Prostate gland (tissue), 2 donors: ENCODE measurements around the gene ZDHHC11. TPM values are rescaled to one million over a fixed set of nuclear protein-coding genes. Genes with fewer than 3 reads are reported as not detected.

Experiments used
- DNase-seq: peaks from one replicate; pipeline ENCODE4 v3.0.0-alpha.2; 2019; ENCODE audit warnings: low spot score
- H3K27ac ChIP-seq, 2 donors: fragments of 200-600 bp; sonication (generic); 2 replicates each; pipeline ENCODE4 v1.5.1; 2017 to 2019
- H3K27me3 ChIP-seq: fragments of 200-600 bp; sonication (generic); replicated peaks from 2 replicates; pipeline ENCODE4 v1.5.1; 2019; ENCODE audit not compliant: insufficient read depth
- H3K36me3 ChIP-seq, 2 donors: fragments of 200-600 bp; sonication (generic); 1 replicate in 1 of 2; 2 replicates in 1 of 2; pipeline versions ENCODE4 v1.5.1 to v1.8.1; 2017 to 2019
- H3K4me1 ChIP-seq: fragments of 200-600 bp; sonication (generic); replicated peaks from 2 replicates; pipeline ENCODE4 v1.5.1; 2019
- H3K4me3 ChIP-seq, 2 donors: fragments of 200-600 bp; sonication (generic); 2 replicates each; pipeline ENCODE4 v1.5.1; 2017 to 2019
- H3K9me3 ChIP-seq: fragments of 200-600 bp; sonication (generic); 2 replicates; pipeline ENCODE4 v1.5.1; 2017
- POLR2A ChIP-seq: fragments of 450-650 bp; IDR thresholded peaks from one replicate; pipeline ENCODE4 v1.6.1; 2016; ENCODE audit warnings: antibody characterized with exemption, mild to moderate bottlenecking
- POLR2AphosphoS5 ChIP-seq: sonication (generic); formaldehyde crosslinking; IDR thresholded peaks from one replicate; pipeline ENCODE4 v1.6.1; 2017; ENCODE audit warnings: antibody characterized with exemption
- WGBS: methylation state at CpG from one replicate; pipeline ENCODE4 v1.1.5; 2018; 5-methylcytosine and 5-hydroxymethylcytosine counted together
- intact Hi-C: fragments of 100-400 bp; cut with DNase I; formaldehyde crosslinking; loops from one replicate; pipeline ENCODE4 v1.14.2; 2022
- total RNA-seq, 2 donors: library from RNA; depleted of rRNA; stranded (reverse); fragments of >200 nt; gene quantifications; one replicate each; pipeline ENCODE4 v1.1.0, GENCODE V29; 2016
- TF ChIP-seq, protein P1 (sequence below), 4 experiments: fragments of 200-600 bp in 2 of 4; fragments of 450-650 bp in 2 of 4; sonication (generic) in 2 of 4; IDR thresholded peaks; 1 replicate in 3 of 4; 2 replicates in 1 of 4; pipeline ENCODE4 v1.5.1; 2016 to 2019; ENCODE audit warnings: antibody characterized with exemption in 4 of 4, mild to moderate bottlenecking in 2 of 4, moderate library complexity in 2 of 4

The ZDHHC11 gene
- total RNA-seq, 2 donors from 2014 or later: 1.2 to 9.8 TPM

DNA sequence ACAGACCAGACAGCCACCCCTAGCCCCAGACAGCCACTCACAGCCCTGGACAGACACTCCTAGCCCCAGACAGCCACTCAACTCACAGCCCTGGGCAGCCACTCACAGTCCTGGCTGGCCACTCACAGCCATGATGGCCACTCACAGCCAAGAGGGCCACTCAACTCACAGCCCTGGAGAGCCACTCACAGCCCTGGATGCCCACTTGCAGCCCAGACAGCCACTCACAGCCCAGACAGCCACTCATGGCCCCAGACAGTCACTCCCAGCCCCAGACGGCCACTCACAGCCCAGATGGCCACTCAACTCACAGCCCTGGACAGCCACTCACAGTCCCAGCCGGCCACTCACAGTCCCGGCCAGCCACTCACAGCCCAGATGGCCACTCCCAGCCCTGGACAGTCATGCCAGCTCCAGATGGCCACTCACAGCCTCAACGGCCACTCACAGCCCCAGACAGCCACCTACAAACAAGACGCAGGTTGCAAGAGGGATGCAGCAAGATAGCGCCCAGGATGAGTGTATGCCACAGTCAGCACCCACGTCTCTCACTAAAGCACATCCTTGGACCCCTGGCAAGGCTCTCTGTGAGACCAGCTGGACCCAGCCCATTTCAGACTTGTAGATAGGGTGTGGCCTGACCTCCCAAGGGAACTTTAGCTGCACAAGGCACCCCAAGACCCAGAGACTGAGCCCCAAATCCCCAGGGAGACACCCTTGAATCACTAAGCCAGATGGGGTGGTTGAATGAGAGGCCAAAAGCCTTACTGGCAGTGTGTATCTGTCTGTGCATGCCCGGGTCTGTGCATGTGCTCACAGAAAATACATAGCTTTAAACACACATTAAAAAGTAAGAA is 88.7 kb downstream of the ZDHHC11 start:
- Histone ChIP-seq H3K27me3 (no peaks in the 10 kb centered on the region), H3K9me3 (no peaks in the 10 kb centered on the region), H3K27ac (no peak overlapping the region), H3K36me3 (no peaks in the 10 kb centered on the region), H3K4me3 (no peak overlapping the region), H3K4me1 (no peaks in the 10 kb centered on the region)
- WGBS: 75% methylated on average over 8 of the region's 8 CpGs
- intact Hi-C loops: no loop called here
- TF ChIP-seq POLR2AphosphoS5: no peak
- no peak for TF ChIP-seq POLR2A
- TF ChIP-seq, protein P1, sequence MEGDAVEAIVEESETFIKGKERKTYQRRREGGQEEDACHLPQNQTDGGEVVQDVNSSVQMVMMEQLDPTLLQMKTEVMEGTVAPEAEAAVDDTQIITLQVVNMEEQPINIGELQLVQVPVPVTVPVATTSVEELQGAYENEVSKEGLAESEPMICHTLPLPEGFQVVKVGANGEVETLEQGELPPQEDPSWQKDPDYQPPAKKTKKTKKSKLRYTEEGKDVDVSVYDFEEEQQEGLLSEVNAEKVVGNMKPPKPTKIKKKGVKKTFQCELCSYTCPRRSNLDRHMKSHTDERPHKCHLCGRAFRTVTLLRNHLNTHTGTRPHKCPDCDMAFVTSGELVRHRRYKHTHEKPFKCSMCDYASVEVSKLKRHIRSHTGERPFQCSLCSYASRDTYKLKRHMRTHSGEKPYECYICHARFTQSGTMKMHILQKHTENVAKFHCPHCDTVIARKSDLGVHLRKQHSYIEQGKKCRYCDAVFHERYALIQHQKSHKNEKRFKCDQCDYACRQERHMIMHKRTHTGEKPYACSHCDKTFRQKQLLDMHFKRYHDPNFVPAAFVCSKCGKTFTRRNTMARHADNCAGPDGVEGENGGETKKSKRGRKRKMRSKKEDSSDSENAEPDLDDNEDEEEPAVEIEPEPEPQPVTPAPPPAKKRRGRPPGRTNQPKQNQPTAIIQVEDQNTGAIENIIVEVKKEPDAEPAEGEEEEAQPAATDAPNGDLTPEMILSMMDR (IDR thresholded peaks at IDR 0.05): no peak
- DNase-seq: no peak

DNA sequence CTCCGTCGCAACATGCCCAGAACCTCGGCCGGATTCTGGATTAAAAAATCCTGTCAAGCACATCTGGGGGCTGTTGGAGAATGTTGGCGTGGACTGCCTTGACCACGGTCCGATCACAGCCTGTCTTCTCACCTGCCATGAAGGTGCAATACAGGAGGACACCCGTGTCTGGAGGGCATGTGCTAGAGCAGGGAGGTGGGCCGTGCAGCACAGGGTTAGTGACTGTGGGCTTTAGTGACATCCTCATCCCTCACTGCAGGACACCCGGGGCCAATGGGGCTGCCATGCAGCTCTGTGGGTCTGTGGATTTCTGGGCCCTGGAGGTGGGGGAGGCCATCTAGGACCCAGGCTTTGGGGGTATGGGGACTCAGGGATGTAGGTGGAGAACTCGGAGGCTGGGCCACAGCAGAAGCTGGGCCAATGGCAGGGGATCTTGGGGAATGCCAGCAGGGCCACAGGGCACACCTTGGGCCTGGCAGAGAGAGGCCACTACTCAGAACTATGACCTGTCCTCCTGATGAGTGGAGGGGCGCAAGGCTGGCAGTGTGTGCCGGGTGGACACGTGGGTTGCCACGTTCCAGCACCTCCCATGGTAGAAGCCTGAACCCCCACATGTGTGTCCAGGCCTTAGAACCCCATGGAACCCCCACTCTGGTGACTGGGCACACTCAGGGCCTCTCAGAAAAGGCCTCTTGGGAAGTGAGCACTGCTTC is 89.6 kb downstream of the ZDHHC11 start:
- Histone ChIP-seq H3K27ac (no peak overlapping the region), H3K4me1 (no peaks in the 10 kb centered on the region), H3K4me3 (no peak overlapping the region), H3K9me3 (no peaks in the 10 kb centered on the region), H3K27me3 (no peaks in the 10 kb centered on the region), H3K36me3 (no peaks in the 10 kb centered on the region)
- WGBS: 92% methylated on average over 13 of the region's 15 CpGs
- intact Hi-C loops: no loop called here
- no peak for DNase-seq
- no peak for TF ChIP-seq POLR2AphosphoS5
- TF ChIP-seq, protein P1 (IDR thresholded peaks at IDR 0.05): no peak
- no peak for TF ChIP-seq POLR2A

DNA sequence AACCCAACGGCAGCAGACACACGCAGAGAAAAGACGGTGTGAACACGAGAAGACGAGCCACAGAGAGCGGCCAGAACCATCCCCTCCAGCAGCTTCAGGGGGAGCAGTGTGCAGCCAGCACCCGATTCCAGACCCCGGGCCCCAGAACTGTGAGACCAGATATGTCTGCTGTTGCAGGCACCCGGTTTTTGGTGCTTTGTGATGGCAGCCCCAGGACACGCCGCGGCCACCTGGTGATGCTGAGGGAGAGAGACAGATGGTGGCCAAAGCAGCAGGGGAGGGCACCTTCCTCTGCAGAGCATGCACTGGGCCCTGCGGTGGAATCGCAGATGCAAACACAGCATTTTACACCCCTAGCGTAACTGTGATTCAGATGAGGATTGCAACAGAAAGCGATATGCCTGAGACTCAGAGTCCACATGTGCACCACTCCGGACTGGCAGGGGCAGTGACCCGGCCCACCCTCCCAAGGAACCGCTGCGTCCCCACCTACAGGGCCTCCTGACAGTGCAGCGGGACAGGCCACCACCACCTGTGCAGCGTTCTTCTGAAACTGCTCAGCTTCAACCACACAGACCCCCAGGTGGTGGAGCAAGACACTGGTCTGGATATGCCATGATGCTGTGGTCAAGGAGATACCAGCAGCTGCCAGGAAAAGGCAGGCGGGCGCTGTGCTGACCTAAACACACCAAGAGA is 90.3 kb downstream of the ZDHHC11 start:
- Histone ChIP-seq H3K4me1 (no peaks in the 10 kb centered on the region), H3K36me3 (no peaks in the 10 kb centered on the region), H3K4me3 (no peak overlapping the region), H3K9me3 (no peaks in the 10 kb centered on the region), H3K27me3 (no peaks in the 10 kb centered on the region), H3K27ac (no peak overlapping the region)
- TF ChIP-seq, protein P1 (IDR thresholded peaks at IDR 0.05): no peak
- TF ChIP-seq POLR2AphosphoS5 (no peak), POLR2A (no peak)
- 95% methylated on average over 24 of the region's 24 CpGs for WGBS
- no peak for DNase-seq
- intact Hi-C loops: no loop called here

DNA sequence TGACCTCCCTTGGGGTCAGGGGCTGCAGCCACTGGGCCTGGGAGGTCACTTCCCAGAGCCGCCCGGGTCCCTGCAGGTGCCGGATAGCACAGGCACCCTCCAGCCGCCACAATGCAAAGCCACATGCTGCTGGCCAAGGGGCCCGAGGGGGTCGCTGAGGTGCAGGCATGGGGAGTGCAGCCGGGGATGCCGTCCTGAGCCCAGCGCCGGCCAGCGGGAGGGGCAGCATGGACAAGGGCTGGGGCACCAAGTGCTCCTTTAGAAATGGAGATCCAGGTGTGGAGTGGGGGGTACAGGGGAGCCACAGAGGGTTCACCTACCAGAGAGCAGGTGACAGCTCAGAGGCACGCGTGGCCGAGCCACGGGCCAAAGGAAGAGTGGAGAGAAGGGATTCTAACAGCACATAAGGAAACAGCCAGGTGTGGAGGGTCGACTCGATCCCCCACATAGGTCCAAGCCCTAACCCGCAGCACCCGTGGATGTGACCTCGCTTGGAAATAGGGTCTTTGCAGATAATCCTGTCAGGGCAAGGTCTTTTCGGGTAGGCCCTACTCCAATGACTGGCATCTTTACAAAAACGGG is 90.9 kb downstream of the ZDHHC11 start:
- no peak for TF ChIP-seq POLR2A
- TF ChIP-seq, protein P1 (IDR thresholded peaks at IDR 0.05): no peak
- no peak for TF ChIP-seq POLR2AphosphoS5
- no peak for DNase-seq
- Histone ChIP-seq H3K4me3 (no peak overlapping the region), H3K9me3 (no peaks in the 10 kb centered on the region), H3K27me3 (no peaks in the 10 kb centered on the region), H3K36me3 (no peaks in the 10 kb centered on the region), H3K27ac (no peak overlapping the region), H3K4me1 (no peaks in the 10 kb centered on the region)
- intact Hi-C loops: no loop called here
- 96% methylated on average over 22 of the region's 22 CpGs for WGBS
